Stimulated activated CD8-positive, alpha-beta memory T cell treated with anti-CD3 and anti-CD28 coated beads, Interleukin-7, amount 100 ng/mL, for 1 hour (primary cell): ENCODE data around the gene SLCO3A1.
"Not testable (repeated sequence)": the region's sequence is repeated elsewhere in the genome, so short reads cannot be mapped to it uniquely, and the experiment has no call there.

Source experiments
- DNase-seq, 2 donors: peaks; one replicate each; pipeline ENCODE4 v3.0.0-alpha.2; 2020; ENCODE audit warnings: low read depth in 2 of 2

The SLCO3A1 gene

DNA sequence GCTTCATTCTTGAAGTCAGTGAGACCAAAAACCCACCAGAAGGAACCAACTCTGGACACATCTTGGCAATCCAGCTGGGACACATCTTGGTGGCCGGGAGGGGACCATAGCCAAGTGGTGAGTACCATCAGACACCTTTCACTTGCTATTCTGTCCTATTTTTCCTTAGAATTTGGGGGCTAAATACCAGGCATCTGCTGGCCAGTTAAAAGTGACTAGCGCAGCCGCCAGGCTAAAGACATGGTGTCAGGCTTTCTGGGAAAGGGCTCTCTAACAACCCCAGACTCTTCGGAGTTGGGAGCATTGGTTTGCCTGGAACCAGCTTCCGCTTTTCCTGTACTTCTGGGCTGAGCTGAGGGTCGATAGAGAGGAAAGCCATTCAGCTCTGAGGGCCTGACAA is 354.1 kb downstream of the SLCO3A1 start:
- DNase-seq = not testable (repeated sequence)
